Measurements from ENCODE around the gene ELOF1. TPM values are rescaled to one million over a fixed set of nuclear protein-coding genes. Genes with fewer than 3 reads are reported as not detected.

The ELOF1 gene
- polyA plus RNA-seq, 3 donors = 48.5 to 95.5 (median 77.5) TPM

DNA sequence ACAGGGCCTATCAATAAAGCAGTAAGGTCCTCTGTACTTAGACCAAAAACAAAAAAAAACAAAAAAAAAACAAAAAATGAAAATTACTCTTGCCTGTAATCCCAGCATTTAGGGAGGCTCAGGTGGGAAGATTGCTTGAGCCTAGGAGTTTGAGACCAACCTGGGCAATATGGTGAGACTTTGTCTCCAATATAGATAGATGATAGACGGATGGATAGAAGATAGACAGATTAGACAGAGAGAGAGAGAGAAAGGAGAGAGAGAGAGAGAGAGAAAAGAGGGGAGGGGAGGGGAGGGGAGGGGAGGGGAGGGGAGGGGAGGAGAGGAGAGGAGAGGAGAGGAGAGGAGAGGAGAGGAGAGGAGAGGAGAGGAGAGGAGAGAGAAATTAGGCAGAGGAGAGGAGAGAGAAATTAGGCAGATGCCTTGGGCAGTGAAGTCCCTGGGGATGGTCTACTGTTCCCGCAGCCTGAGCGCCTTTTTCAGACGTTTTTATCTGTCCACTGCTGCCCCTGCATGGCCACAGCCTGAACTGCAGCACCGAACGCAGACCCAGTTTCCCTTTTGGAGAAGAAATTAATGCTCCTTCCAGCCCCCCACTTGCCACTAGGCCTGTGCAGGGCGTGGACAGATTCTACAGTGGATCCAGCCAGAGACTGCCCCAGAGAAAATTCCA is 28.4 kb upstream of the ELOF1 start:
- intact Hi-C loops (cut with micrococcal nuclease) = loop anchor here in 1 of 2 donors (1.0 to 2.0 kb wide), 2 partner anchors 28 to 51 kb away; partner anchors contain the start of gene ELOF1
- H3K27ac Mint-ChIP-seq = peak overlapping the region in 5 of 7 donors; percentile 30 to 70 (median 65)
- TF ChIP-seq CTCF (IDR thresholded peaks at IDR 0.05) = peak; percentile 86
- peak; percentile 72 to 81 (median 78) for DNase-seq
- Histone ChIP-seq H3K27ac (ENCODE audit: low read depth in 1 of 2, low read length in 2 of 2) (no peak overlapping the region), H2AFZ (ENCODE audit: insufficient read depth, low read depth, low read length, poor library complexity, severe bottlenecking) (no peak overlapping the region), H3K4me1 (ENCODE audit: control insufficient read depth in 1 of 2, insufficient read depth in 2 of 2, low read length in 2 of 2) (peaks cover 28 to 53% of the 10 kb centered on the region in 2 donors), H3K27me3 (ENCODE audit: control insufficient read depth in 2 of 2, insufficient read depth in 2 of 2, low read length in 2 of 2) (no peaks in the 10 kb centered on the region), H4K20me1 (ENCODE audit: insufficient read depth, low read length) (no peaks in the 10 kb centered on the region), H3K36me3 (replicated peaks in 1 of 2; ENCODE audit: control insufficient read depth in 1 of 2, insufficient read depth in 2 of 2, low read length in 2 of 2) (no peaks in the 10 kb centered on the region), H3K4me2 (replicated peaks; ENCODE audit: extremely low read depth, low read length, poor library complexity, severe bottlenecking) (no peak overlapping the region), H3K4me3 (replicated peaks in 1 of 3; ENCODE audit: low read depth in 2 of 3, low read length in 3 of 3) (no peak overlapping the region), H3K9me3 (replicated peaks in 1 of 2; ENCODE audit: control insufficient read depth in 1 of 2, insufficient read depth in 1 of 2, low read length in 2 of 2) (no peaks in the 10 kb centered on the region), H3K9ac (ENCODE audit: insufficient read depth, low read length, poor library complexity, severe bottlenecking) (no peak overlapping the region), H3K79me2 (ENCODE audit: insufficient read depth, low read length) (no peaks in the 10 kb centered on the region)
- H3K4me3 Mint-ChIP-seq = no peak overlapping the region
- peaks cover 2 to 4% (median 2%) of the 10 kb centered on the region in 3 donors for H3K27me3 Mint-ChIP-seq (ENCODE audit: low read depth in 3 of 3)
- peaks cover 0 to 2% (median 0%) of the 10 kb centered on the region in 7 donors for H3K9me3 Mint-ChIP-seq
- WGBS (ENCODE audit: insufficient coverage) = 0% methylated on average over 4 of the region's 7 CpGs
- H3K4me1 Mint-ChIP-seq = peaks cover 42% of the 10 kb centered on the region
- H3K36me3 Mint-ChIP-seq = peaks cover 0 to 1% of the 10 kb centered on the region in 2 donors

DNA sequence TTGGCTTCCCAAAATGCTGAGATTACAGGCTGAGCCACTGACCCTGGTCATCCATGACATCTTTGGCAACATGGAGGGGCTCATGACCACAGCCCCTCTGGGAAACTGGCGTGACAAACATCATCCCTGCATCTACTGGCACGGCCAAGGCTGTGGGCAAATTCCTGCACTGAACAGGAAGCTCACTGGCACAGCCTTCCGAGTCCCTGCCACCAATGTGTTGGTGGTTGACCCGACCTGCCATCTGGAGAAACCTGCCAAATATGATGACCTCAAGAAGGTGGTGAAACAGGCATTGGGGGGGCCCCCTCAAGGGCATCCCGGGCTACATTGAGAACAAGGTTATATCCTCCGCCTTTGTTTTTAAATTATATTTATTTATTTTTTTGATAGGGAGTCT is 27.3 kb upstream of the ELOF1 start:
- Mint-ChIP-seq H3K4me3 (no peak overlapping the region), H3K4me1 (peaks cover 51% of the 10 kb centered on the region), H3K27ac (peak overlapping the region in 4 of 7 donors; percentile 42 to 72 (median 62)), H3K36me3 (peaks cover 0 to 4% of the 10 kb centered on the region in 2 donors), H3K27me3 (ENCODE audit: low read depth in 3 of 3) (peaks cover 2 to 5% (median 2%) of the 10 kb centered on the region in 3 donors), H3K9me3 (peaks cover 0 to 2% (median 0%) of the 10 kb centered on the region in 7 donors)
- H3K9me3 ChIP-seq (replicated peaks in 1 of 2; ENCODE audit: control insufficient read depth in 1 of 2, insufficient read depth in 1 of 2, low read length in 2 of 2) = no peaks in the 10 kb centered on the region
- no peaks in the 10 kb centered on the region for H3K79me2 ChIP-seq (ENCODE audit: insufficient read depth, low read length)
- H4K20me1 ChIP-seq (ENCODE audit: insufficient read depth, low read length) = no peaks in the 10 kb centered on the region
- H3K27ac ChIP-seq (ENCODE audit: low read depth in 1 of 2, low read length in 2 of 2) = no peak overlapping the region
- no peak overlapping the region for H3K4me2 ChIP-seq (replicated peaks; ENCODE audit: extremely low read depth, low read length, poor library complexity, severe bottlenecking)
- intact Hi-C loops (cut with micrococcal nuclease) = loop anchor here in 1 of 2 donors (2.0 kb wide), 1 partner anchor 50 kb away; no protein-coding TSS in a partner anchor
- H3K4me3 ChIP-seq (replicated peaks in 1 of 3; ENCODE audit: low read depth in 2 of 3, low read length in 3 of 3) = no peak overlapping the region
- DNase-seq = peak; percentile 32 to 56 (median 37)
- no peak overlapping the region for H3K9ac ChIP-seq (ENCODE audit: insufficient read depth, low read length, poor library complexity, severe bottlenecking)
- TF ChIP-seq CTCF (IDR thresholded peaks at IDR 0.05) = no peak
- no peaks in the 10 kb centered on the region for H3K36me3 ChIP-seq (replicated peaks in 1 of 2; ENCODE audit: control insufficient read depth in 1 of 2, insufficient read depth in 2 of 2, low read length in 2 of 2)
- H2AFZ ChIP-seq (ENCODE audit: insufficient read depth, low read depth, low read length, poor library complexity, severe bottlenecking) = no peak overlapping the region
- peaks cover 39 to 64% of the 10 kb centered on the region in 2 donors for H3K4me1 ChIP-seq (ENCODE audit: control insufficient read depth in 1 of 2, insufficient read depth in 2 of 2, low read length in 2 of 2)
- 0% methylated on average over 3 of the region's 6 CpGs for WGBS (ENCODE audit: insufficient coverage)
- H3K27me3 ChIP-seq (ENCODE audit: control insufficient read depth in 2 of 2, insufficient read depth in 2 of 2, low read length in 2 of 2) = no peaks in the 10 kb centered on the region

Measured in CD14-positive monocyte (primary cell).